Measurements from ENCODE around the gene RAB14. TPM values are rescaled to one million over a fixed set of nuclear protein-coding genes. Genes with fewer than 3 reads are reported as not detected.

Gene RAB14
- total RNA-seq, 1 donor from 2014 or later = 61.4 TPM

GRCh38 chr9:121230256-121230655, 28.6 kb upstream of the RAB14 start:
- no peaks in the 10 kb centered on the region for H3K4me1 Mint-ChIP-seq
- no peaks in the 10 kb centered on the region for H3K36me3 Mint-ChIP-seq (ENCODE audit: low read depth)
- no peaks in the 10 kb centered on the region for H3K27me3 Mint-ChIP-seq
- H3K27ac Mint-ChIP-seq = no peak overlapping the region
- DNase-seq = no peak
- intact Hi-C loops (cut with micrococcal nuclease) = no loop called here
- H3K4me3 Mint-ChIP-seq = no peak overlapping the region
- H3K9me3 Mint-ChIP-seq = no peaks in the 10 kb centered on the region

- DNase-seq = no peak
- H3K36me3 Mint-ChIP-seq (ENCODE audit: low read depth) = no peaks in the 10 kb centered on the region
- no peak overlapping the region for H3K4me3 Mint-ChIP-seq
- no peak overlapping the region for H3K27ac Mint-ChIP-seq
- intact Hi-C loops (cut with micrococcal nuclease) = no loop called here
- no peaks in the 10 kb centered on the region for H3K4me1 Mint-ChIP-seq
- no peaks in the 10 kb centered on the region for H3K27me3 Mint-ChIP-seq
- H3K9me3 Mint-ChIP-seq = no peaks in the 10 kb centered on the region
These were observed 26.2 kb upstream of the RAB14 start for GRCh38 chr9:121227862-121228261.

GRCh38 chr9:121226175-121226574, 24.5 kb upstream of the RAB14 start:
- no peaks in the 10 kb centered on the region for H3K36me3 Mint-ChIP-seq (ENCODE audit: low read depth)
- intact Hi-C loops (cut with micrococcal nuclease) = no loop called here
- no peaks in the 10 kb centered on the region for H3K27me3 Mint-ChIP-seq
- H3K9me3 Mint-ChIP-seq = no peaks in the 10 kb centered on the region
- no peak for DNase-seq
- H3K4me1 Mint-ChIP-seq = no peaks in the 10 kb centered on the region
- no peak overlapping the region for H3K27ac Mint-ChIP-seq
- H3K4me3 Mint-ChIP-seq = no peak overlapping the region

GRCh38 chr9:121225240-121225639, 23.6 kb upstream of the RAB14 start:
- Mint-ChIP-seq H3K4me1 (no peaks in the 10 kb centered on the region), H3K27ac (no peak overlapping the region), H3K4me3 (no peak overlapping the region), H3K27me3 (no peaks in the 10 kb centered on the region), H3K9me3 (no peaks in the 10 kb centered on the region), H3K36me3 (ENCODE audit: low read depth) (no peaks in the 10 kb centered on the region)
- intact Hi-C loops (cut with micrococcal nuclease) = no loop called here
- DNase-seq = no peak

GRCh38 chr9:121222524-121223171, 21.0 kb upstream of the RAB14 start:
- DNase-seq = no peak
- H3K27ac Mint-ChIP-seq = no peak overlapping the region
- no peak overlapping the region for H3K4me3 Mint-ChIP-seq
- intact Hi-C loops (cut with micrococcal nuclease) = no loop called here
- no peaks in the 10 kb centered on the region for H3K27me3 Mint-ChIP-seq
- no peaks in the 10 kb centered on the region for H3K36me3 Mint-ChIP-seq (ENCODE audit: low read depth)
- peaks cover 4% of the 10 kb centered on the region for H3K4me1 Mint-ChIP-seq
- no peaks in the 10 kb centered on the region for H3K9me3 Mint-ChIP-seq

GRCh38 chr9:121221664-121222055, 20.0 kb upstream of the RAB14 start:
- Mint-ChIP-seq H3K4me1 (peaks cover 4% of the 10 kb centered on the region), H3K36me3 (ENCODE audit: low read depth) (no peaks in the 10 kb centered on the region), H3K9me3 (no peaks in the 10 kb centered on the region), H3K27me3 (no peaks in the 10 kb centered on the region), H3K4me3 (no peak overlapping the region), H3K27ac (no peak overlapping the region)
- no peak for DNase-seq
- intact Hi-C loops (cut with micrococcal nuclease) = no loop called here

GRCh38 chr9:121220996-121221663, 19.5 kb upstream of the RAB14 start:
- intact Hi-C loops (cut with micrococcal nuclease) = no loop called here
- Mint-ChIP-seq H3K9me3 (no peaks in the 10 kb centered on the region), H3K27ac (no peak overlapping the region), H3K27me3 (no peaks in the 10 kb centered on the region), H3K4me3 (no peak overlapping the region), H3K4me1 (peaks cover 8% of the 10 kb centered on the region), H3K36me3 (ENCODE audit: low read depth) (no peaks in the 10 kb centered on the region)
- DNase-seq = no peak

GRCh38 chr9:121219530-121219929, 17.9 kb upstream of the RAB14 start:
- intact Hi-C loops (cut with micrococcal nuclease) = no loop called here
- H3K4me3 Mint-ChIP-seq = no peak overlapping the region
- DNase-seq = no peak
- H3K27me3 Mint-ChIP-seq = no peaks in the 10 kb centered on the region
- no peaks in the 10 kb centered on the region for H3K36me3 Mint-ChIP-seq (ENCODE audit: low read depth)
- peaks cover 10% of the 10 kb centered on the region for H3K4me1 Mint-ChIP-seq
- no peak overlapping the region for H3K27ac Mint-ChIP-seq
- H3K9me3 Mint-ChIP-seq = no peaks in the 10 kb centered on the region

GRCh38 chr9:121218357-121219027, 16.8 kb upstream of the RAB14 start:
- Mint-ChIP-seq H3K4me3 (no peak overlapping the region), H3K27ac (no peak overlapping the region), H3K9me3 (no peaks in the 10 kb centered on the region), H3K4me1 (peaks cover 11% of the 10 kb centered on the region), H3K27me3 (no peaks in the 10 kb centered on the region), H3K36me3 (ENCODE audit: low read depth) (no peaks in the 10 kb centered on the region)
- intact Hi-C loops (cut with micrococcal nuclease) = no loop called here
- no peak for DNase-seq

- H3K4me3 Mint-ChIP-seq = no peak overlapping the region
- no peaks in the 10 kb centered on the region for H3K9me3 Mint-ChIP-seq
- peaks cover 14% of the 10 kb centered on the region for H3K4me1 Mint-ChIP-seq
- H3K27ac Mint-ChIP-seq = no peak overlapping the region
- intact Hi-C loops (cut with micrococcal nuclease) = no loop called here
- H3K36me3 Mint-ChIP-seq (ENCODE audit: low read depth) = no peaks in the 10 kb centered on the region
- no peak for DNase-seq
- H3K27me3 Mint-ChIP-seq = no peaks in the 10 kb centered on the region
These were observed 16.1 kb upstream of the RAB14 start for GRCh38 chr9:121217609-121218292.

- Mint-ChIP-seq H3K36me3 (ENCODE audit: low read depth) (no peaks in the 10 kb centered on the region), H3K27me3 (no peaks in the 10 kb centered on the region), H3K9me3 (no peaks in the 10 kb centered on the region), H3K27ac (no peak overlapping the region), H3K4me3 (no peak overlapping the region), H3K4me1 (peaks cover 14% of the 10 kb centered on the region)
- intact Hi-C loops (cut with micrococcal nuclease) = no loop called here
- DNase-seq = no peak
These were observed 14.7 kb upstream of the RAB14 start for GRCh38 chr9:121216271-121216805.

GRCh38 chr9:121214005-121214404, 12.3 kb upstream of the RAB14 start:
- intact Hi-C loops (cut with micrococcal nuclease) = loop anchor here (5.0 kb wide), 1 partner anchor 63 kb away; no protein-coding TSS in a partner anchor
- no peak overlapping the region for H3K4me3 Mint-ChIP-seq
- no peaks in the 10 kb centered on the region for H3K9me3 Mint-ChIP-seq
- no peak overlapping the region for H3K27ac Mint-ChIP-seq
- no peaks in the 10 kb centered on the region for H3K36me3 Mint-ChIP-seq (ENCODE audit: low read depth)
- peaks cover 14% of the 10 kb centered on the region for H3K4me1 Mint-ChIP-seq
- H3K27me3 Mint-ChIP-seq = no peaks in the 10 kb centered on the region
- no peak for DNase-seq

- intact Hi-C loops (cut with micrococcal nuclease) = loop anchor here (1.0 to 5.0 kb wide), 2 partner anchors 64 to 187 kb away; no protein-coding TSS in a partner anchor
- H3K9me3 Mint-ChIP-seq = peaks cover 1% of the 10 kb centered on the region
- peak; percentile 90 for DNase-seq
- H3K4me1 Mint-ChIP-seq = peaks cover 16% of the 10 kb centered on the region
- no peaks in the 10 kb centered on the region for H3K36me3 Mint-ChIP-seq (ENCODE audit: low read depth)
- H3K27me3 Mint-ChIP-seq = no peaks in the 10 kb centered on the region
- H3K27ac Mint-ChIP-seq = no peak overlapping the region
- no peak overlapping the region for H3K4me3 Mint-ChIP-seq
These were observed 11.6 kb upstream of the RAB14 start for GRCh38 chr9:121213136-121213806.

Measured in activated CD4-positive, alpha-beta T cell treated with anti-CD3 and anti-CD28 coated beads, Interleukin-2, amount 10 ng/mL, durations not matched to agents 24 days and 14 days (primary cell).